K562 (cell line): ENCODE results near the gene SHANK2. TPM values are rescaled to one million over a fixed set of nuclear protein-coding genes. Genes with fewer than 3 reads are reported as not detected.

Source experiments
- ATAC-seq: fragments of 200-7000 bp; cut with Tn5 transposase; 3 replicates; pipeline ENCODE4 v1.9.1; 2020; ENCODE audit warnings: moderate library complexity
- BruUV-seq: library from RNA; stranded (reverse); fragments of 400-500 nt; replicated peaks from 2 replicates; lab custom pipeline; 2021; lab: Mats Ljungman, UMichigan
- CTCF ChIA-PET: fragments of 300-600 bp; formaldehyde crosslinking; extraction: SDS; loops from one replicate; lab custom pipeline; 2021; ENCODE audit warnings: low intra/inter-chr PET ratio; lab: Yijun Ruan, JAX
- POLR2A ChIA-PET: fragments of 300-600, 350-650 bp; sonication (Branson Sonifier 250); formaldehyde crosslinking; extraction: SDS; loops from one replicate; lab custom pipeline; 2021; ENCODE audit warnings: antibody characterized with exemption, inconsistent platforms; lab: Yijun Ruan, JAX
- DNase-seq, 4 experiments: peaks; one replicate each; pipeline versions ENCODE4 v3.0.0 to v3.0.0-alpha.2; 2011 to 2018; ENCODE audit warnings: low spot score in 3 of 4, mixed read lengths in 3 of 4; ENCODE audit errors: extremely low read depth in 1 of 4
- FAIRE-seq: peaks from 2 replicates; lab custom pipeline; 2011; peaks lifted over from hg19 to GRCh38; lab: Jason Lieb, UNC
- H2AFZ ChIP-seq: 2 replicates; pipeline ENCODE4 v1.6.0; 2011; ENCODE audit warnings: low read depth, low read length, control low read depth, inconsistent platforms
- H3K27ac ChIP-seq: fragments of 200-600 bp; 3 replicates; pipeline ENCODE4 v1.8.0; 2011; ENCODE audit warnings: low read depth, mild to moderate bottlenecking, control low read depth, inconsistent platforms, low read length, moderate library complexity, mixed read lengths; ENCODE audit errors: extremely low read depth
- H3K27me3 ChIP-seq, 2 experiments: fragments of 300-600 bp in 1 of 2; 2 replicates in 1 of 2; 3 replicates in 1 of 2; pipeline versions ENCODE4 v1.6.0 to v1.8.0; 2011; ENCODE audit warnings: inconsistent platforms in 2 of 2, low read length in 2 of 2, mild to moderate bottlenecking in 1 of 2, mixed read lengths in 1 of 2, moderate library complexity in 1 of 2; ENCODE audit not compliant: control insufficient read depth in 2 of 2, insufficient read depth in 2 of 2
- H3K36me3 ChIP-seq: fragments of 300-600 bp; 3 replicates; pipeline ENCODE4 v1.8.0; 2011; ENCODE audit warnings: mild to moderate bottlenecking, low read length, inconsistent platforms; ENCODE audit not compliant: control insufficient read depth, insufficient read depth
- H3K4me1 ChIP-seq, 2 experiments: fragments of 200-600 bp in 1 of 2; replicated peaks in 1 of 2; 2 replicates in 1 of 2; 3 replicates in 1 of 2; pipeline versions ENCODE4 v1.5.1 to v1.8.0; 2011; ENCODE audit warnings: inconsistent platforms in 2 of 2, low read length in 2 of 2, mild to moderate bottlenecking in 1 of 2, mixed read lengths in 1 of 2, moderate library complexity in 1 of 2; ENCODE audit not compliant: control insufficient read depth in 2 of 2, insufficient read depth in 2 of 2
- H3K4me2 ChIP-seq: 2 replicates; pipeline ENCODE4 v1.6.1; 2011; ENCODE audit warnings: low read length, control low read depth, inconsistent platforms, mixed read lengths; ENCODE audit not compliant: insufficient read depth
- H3K4me3 ChIP-seq: fragments of 200-600 bp; sonication (generic), shearing (Covaris generic); 2 replicates; pipeline ENCODE4 v1.5.1; 2016; ENCODE audit warnings: control low read depth, inconsistent platforms
- H3K79me2 ChIP-seq: fragments of 200-600 bp; 3 replicates; pipeline ENCODE4 v1.8.0; 2011; ENCODE audit warnings: low read length, inconsistent platforms; ENCODE audit not compliant: control insufficient read depth, insufficient read depth
- H3K9ac ChIP-seq, 2 experiments: 2 replicates each; pipeline versions ENCODE4 v1.6.0 to v1.6.1; 2011; ENCODE audit warnings: low read depth in 2 of 2, low read length in 2 of 2, control low read depth in 1 of 2, inconsistent platforms in 1 of 2, mild to moderate bottlenecking in 1 of 2, mixed read lengths in 1 of 2; ENCODE audit not compliant: insufficient read depth in 1 of 2
- H3K9me1 ChIP-seq: one replicate; pipeline ENCODE4 v1.6.0; 2011; ENCODE audit warnings: inconsistent platforms, mild to moderate bottlenecking, low read length, moderate library complexity; ENCODE audit not compliant: control insufficient read depth, insufficient read depth
- H3K9me3 ChIP-seq: replicated peaks from 2 replicates; pipeline ENCODE4 v1.5.1; 2011; ENCODE audit warnings: low read depth, low read length, inconsistent platforms; ENCODE audit not compliant: control insufficient read depth, insufficient read depth
- H4K20me1 ChIP-seq: replicated peaks from 2 replicates; pipeline ENCODE4 v1.6.1; 2011; ENCODE audit warnings: low read length, inconsistent platforms, mixed read lengths; ENCODE audit not compliant: control insufficient read depth, insufficient read depth
- CBFA2T3 ChIP-seq: fragments of 450-650 bp; IDR thresholded peaks from 2 replicates; pipeline ENCODE4 v1.6.1; 2017
- EHMT2 ChIP-seq: fragments of 450-650 bp; IDR thresholded peaks from 2 replicates; pipeline ENCODE4 v1.6.1; 2018; ENCODE audit warnings: antibody characterized with exemption
- FOXA3 ChIP-seq, 2 experiments: fragments of 450-650 bp in 1 of 2; sonication (generic) in 1 of 2; formaldehyde crosslinking; IDR thresholded peaks in 1 of 2; conservative IDR thresholded peaks in 1 of 2; 2 replicates each; pipeline versions ENCODE4 v1.4.0 to v1.8.0; 2020 to 2022; ENCODE audit warnings: mild to moderate bottlenecking in 2 of 2, missing genetic modification reagents in 1 of 2
- MTA3 ChIP-seq: fragments of 450-650 bp; formaldehyde crosslinking; IDR thresholded peaks from 2 replicates; pipeline ENCODE4 v1.6.1; 2017; ENCODE audit warnings: mild to moderate bottlenecking, borderline replicate concordance
- MXI1 ChIP-seq: IDR thresholded peaks from 2 replicates; pipeline ENCODE4 v1.6.1; 2011; ENCODE audit warnings: low read depth, mild to moderate bottlenecking, improper control_type of control experiment, low read length
- ZNF75A ChIP-seq: fragments of 450-650 bp; formaldehyde crosslinking; IDR thresholded peaks from 2 replicates; pipeline ENCODE4 v1.4.0; 2020; ENCODE audit warnings: mild to moderate bottlenecking
- WGBS: fragments of 100-300 bp; shearing (Covaris generic); methylation state at CpG from one replicate; pipeline ENCODE4 v1.1.6; 2016; ENCODE audit warnings: low coverage, mixed read lengths; ENCODE audit not compliant: insufficient coverage; ENCODE audit errors: missing lambda C conversion rate; 5-methylcytosine and 5-hydroxymethylcytosine counted together
- in situ Hi-C: fragments of 300-500 bp; cut with MboI; formaldehyde crosslinking; loops from 4 replicates; pipeline ENCODE4 v1.15.0; 2018; ENCODE audit warnings: inconsistent platforms, mixed read lengths
- intact Hi-C: fragments of 100-400 bp; cut with micrococcal nuclease; formaldehyde crosslinking; loops from 2 replicates; pipeline ENCODE4 v1.14.2; 2022
- polyA plus RNA-seq, 8 experiments: library from polyadenylated mRNA; depleted of rRNA in 4 of 8; stranded (reverse) in 5 of 8; unstranded in 3 of 8; fragments of >200 nt; fragmentation: Nextera tagmentation in 2 of 8; fragmentation: Illumina TruSeq in 1 of 8; extraction: Ambion mirVana in 2 of 8; extraction: Trizol in 1 of 8; gene quantifications; 2 replicates each; pipeline versions ENCODE4 v1.2.1 to v1.2.3, GENCODE V29; 2011 to 2014; ENCODE audit warnings: inconsistent platforms in 1 of 8, missing spikeins in 1 of 8
- total RNA-seq, 7 experiments: library from RNA; depleted of rRNA in 6 of 7; stranded (reverse); fragments of >200 nt in 6 of 7; fragmentation: Illumina TruSeq in 2 of 7; extraction: Trizol in 2 of 7; gene quantifications; 2 replicates each; pipeline versions ENCODE4 v1.2.1 to v1.2.3, GENCODE V29; 2011 to 2021; ENCODE audit warnings: low replicate concordance in 1 of 7

Gene SHANK2
- total and polyA plus RNA-seq, 9 of the 15 experiments (the other 6 are each of a cell fraction or from before 2014, with no cell fraction given), result 0.04 to 0.07 TPM; not detected in 7

DNA sequence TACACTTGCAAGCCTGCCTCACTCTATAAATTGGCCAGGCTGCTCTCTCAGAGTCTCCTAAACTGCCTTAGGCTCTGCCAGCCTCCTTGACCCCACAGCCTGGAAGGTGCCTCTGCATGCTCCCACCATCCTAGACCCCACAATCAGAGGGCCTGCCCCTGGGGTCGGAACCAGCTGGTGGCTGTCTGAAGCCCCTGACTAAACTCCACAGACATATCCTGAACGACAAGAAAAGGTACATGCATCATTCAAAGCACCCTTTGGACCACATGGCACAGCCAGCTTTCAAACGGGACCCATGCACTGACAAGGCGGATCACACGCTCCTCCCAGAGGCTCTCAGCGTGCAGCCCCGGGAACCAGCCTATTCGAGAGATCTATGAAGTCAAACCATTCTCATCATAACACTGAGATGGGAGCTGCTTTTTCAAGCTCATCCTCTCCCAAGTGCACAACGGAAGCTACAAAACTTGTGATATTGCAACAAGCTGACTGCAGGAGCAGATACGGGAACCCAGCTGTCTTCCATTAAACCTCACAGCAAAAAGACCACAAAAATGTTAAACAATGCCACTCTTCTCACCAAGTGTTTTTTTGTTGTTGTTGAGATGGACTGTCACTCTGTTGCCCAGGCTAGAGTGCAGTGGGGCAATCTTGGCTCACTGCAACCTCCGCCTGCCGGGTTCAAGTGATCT, 8.1 kb downstream of the SHANK2 start:
- TF ChIP-seq FOXA3 (CRISPR knock-in tag; conservative IDR thresholded peaks at IDR 0.05 in 1 of 2, IDR thresholded peaks at IDR 0.05 in 1 of 2), result no peak
- no peak for TF ChIP-seq ZNF75A (CRISPR knock-in tag)
- TF ChIP-seq MXI1, result no peak
- no peak for TF ChIP-seq EHMT2
- TF ChIP-seq CBFA2T3, result no peak
- no peak for TF ChIP-seq MTA3
- 0 out of 2 replicates have a peak, but pooled peaks cover 3% of the 10 kb centered on the region for H4K20me1 ChIP-seq
- DNase-seq (no peak), FAIRE-seq (no peak), ATAC-seq (no peak)
- no peaks in the 10 kb centered on the region for H3K9me3 ChIP-seq
- intact Hi-C loops, result no loop called here
- H2AFZ ChIP-seq, result no peak overlapping the region
- H3K36me3 ChIP-seq, result no peaks in the 10 kb centered on the region
- POLR2A ChIA-PET, result no interaction called here
- H3K27me3 ChIP-seq, result peaks cover 6 to 65% of the 10 kb centered on the region in 2 experiments; a peak in 4 of 5 replicates
- BruUV-seq, result no TSS peak
- H3K9me1 ChIP-seq, result no peaks in the 10 kb centered on the region
- WGBS, result 0% methylated on average over 12 of the region's 12 CpGs
- H3K27ac ChIP-seq, result no peak overlapping the region
- H3K4me1 ChIP-seq, result no peaks in the 10 kb centered on the region
- in situ Hi-C loops, result no loop called here
- no peak overlapping the region for H3K9ac ChIP-seq
- CTCF ChIA-PET, result no interaction called here
- H3K4me3 ChIP-seq, result no peak overlapping the region
- no peaks in the 10 kb centered on the region for H3K79me2 ChIP-seq
- no peak overlapping the region for H3K4me2 ChIP-seq
